Liver (tissue), 2 donors: Measurements from ENCODE around the gene TMEM217.

ENCODE experiments used
- MAX ChIP-seq: IDR thresholded peaks from 2 replicates; pipeline ENCODE4 v1.6.1; 2016; ENCODE audit warnings: antibody characterized with exemption
- YY1 ChIP-seq: IDR thresholded peaks from 2 replicates; pipeline ENCODE4 v1.6.1; 2016; ENCODE audit warnings: antibody characterized with exemption, mild to moderate bottlenecking
- TF ChIP-seq, protein P1 (sequence below): fragments of 150-350 bp; IDR thresholded peaks from 2 replicates; pipeline ENCODE4 v1.5.1; 2017; ENCODE audit warnings: improper control_type of control experiment, low read depth, low read length; ENCODE audit not compliant: missing input control
- TF ChIP-seq, protein P2 (sequence below): IDR thresholded peaks from 2 replicates; pipeline ENCODE4 v1.6.1; 2016; ENCODE audit warnings: antibody characterized with exemption, mild to moderate bottlenecking
- donor health status: healthy.

GRCh38 chr6:37209461-37210205 is 48.3 kb downstream of the TMEM217 start:
- TF ChIP-seq, protein P1, sequence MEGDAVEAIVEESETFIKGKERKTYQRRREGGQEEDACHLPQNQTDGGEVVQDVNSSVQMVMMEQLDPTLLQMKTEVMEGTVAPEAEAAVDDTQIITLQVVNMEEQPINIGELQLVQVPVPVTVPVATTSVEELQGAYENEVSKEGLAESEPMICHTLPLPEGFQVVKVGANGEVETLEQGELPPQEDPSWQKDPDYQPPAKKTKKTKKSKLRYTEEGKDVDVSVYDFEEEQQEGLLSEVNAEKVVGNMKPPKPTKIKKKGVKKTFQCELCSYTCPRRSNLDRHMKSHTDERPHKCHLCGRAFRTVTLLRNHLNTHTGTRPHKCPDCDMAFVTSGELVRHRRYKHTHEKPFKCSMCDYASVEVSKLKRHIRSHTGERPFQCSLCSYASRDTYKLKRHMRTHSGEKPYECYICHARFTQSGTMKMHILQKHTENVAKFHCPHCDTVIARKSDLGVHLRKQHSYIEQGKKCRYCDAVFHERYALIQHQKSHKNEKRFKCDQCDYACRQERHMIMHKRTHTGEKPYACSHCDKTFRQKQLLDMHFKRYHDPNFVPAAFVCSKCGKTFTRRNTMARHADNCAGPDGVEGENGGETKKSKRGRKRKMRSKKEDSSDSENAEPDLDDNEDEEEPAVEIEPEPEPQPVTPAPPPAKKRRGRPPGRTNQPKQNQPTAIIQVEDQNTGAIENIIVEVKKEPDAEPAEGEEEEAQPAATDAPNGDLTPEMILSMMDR: no peak
- TF ChIP-seq YY1 (no peak), MAX (no peak)
- TF ChIP-seq, protein P2, sequence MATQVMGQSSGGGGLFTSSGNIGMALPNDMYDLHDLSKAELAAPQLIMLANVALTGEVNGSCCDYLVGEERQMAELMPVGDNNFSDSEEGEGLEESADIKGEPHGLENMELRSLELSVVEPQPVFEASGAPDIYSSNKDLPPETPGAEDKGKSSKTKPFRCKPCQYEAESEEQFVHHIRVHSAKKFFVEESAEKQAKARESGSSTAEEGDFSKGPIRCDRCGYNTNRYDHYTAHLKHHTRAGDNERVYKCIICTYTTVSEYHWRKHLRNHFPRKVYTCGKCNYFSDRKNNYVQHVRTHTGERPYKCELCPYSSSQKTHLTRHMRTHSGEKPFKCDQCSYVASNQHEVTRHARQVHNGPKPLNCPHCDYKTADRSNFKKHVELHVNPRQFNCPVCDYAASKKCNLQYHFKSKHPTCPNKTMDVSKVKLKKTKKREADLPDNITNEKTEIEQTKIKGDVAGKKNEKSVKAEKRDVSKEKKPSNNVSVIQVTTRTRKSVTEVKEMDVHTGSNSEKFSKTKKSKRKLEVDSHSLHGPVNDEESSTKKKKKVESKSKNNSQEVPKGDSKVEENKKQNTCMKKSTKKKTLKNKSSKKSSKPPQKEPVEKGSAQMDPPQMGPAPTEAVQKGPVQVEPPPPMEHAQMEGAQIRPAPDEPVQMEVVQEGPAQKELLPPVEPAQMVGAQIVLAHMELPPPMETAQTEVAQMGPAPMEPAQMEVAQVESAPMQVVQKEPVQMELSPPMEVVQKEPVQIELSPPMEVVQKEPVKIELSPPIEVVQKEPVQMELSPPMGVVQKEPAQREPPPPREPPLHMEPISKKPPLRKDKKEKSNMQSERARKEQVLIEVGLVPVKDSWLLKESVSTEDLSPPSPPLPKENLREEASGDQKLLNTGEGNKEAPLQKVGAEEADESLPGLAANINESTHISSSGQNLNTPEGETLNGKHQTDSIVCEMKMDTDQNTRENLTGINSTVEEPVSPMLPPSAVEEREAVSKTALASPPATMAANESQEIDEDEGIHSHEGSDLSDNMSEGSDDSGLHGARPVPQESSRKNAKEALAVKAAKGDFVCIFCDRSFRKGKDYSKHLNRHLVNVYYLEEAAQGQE: no peak
